Omental fat pad (tissue), 4 donors: ENCODE results near the gene ZNF697. TPM values are rescaled to one million over a fixed set of nuclear protein-coding genes. Genes with fewer than 3 reads are reported as not detected.
"Not testable (repeated sequence)": the region's sequence is repeated elsewhere in the genome, so short reads cannot be mapped to it uniquely, and the experiment has no call there.

Source experiments
- ATAC-seq: fragments of 150-250 bp; one replicate; pipeline ENCODE4 v1.9.1; 2016; ENCODE audit warnings: mild to moderate bottlenecking, moderate library complexity; ENCODE audit not compliant: low FRiP score
- DNase-seq: peaks from one replicate; pipeline ENCODE4 v3.0.0-alpha.2; 2019; ENCODE audit warnings: low spot score
- total RNA-seq, 4 donors: library from RNA; depleted of rRNA; stranded (reverse); fragments of >200 nt; gene quantifications; one replicate each; pipeline ENCODE4 v1.1.0, GENCODE V29; 2016
- TF ChIP-seq, protein P1 (sequence below), 3 donors: fragments of 450-650 bp; IDR thresholded peaks; one replicate each; pipeline ENCODE4 v1.5.1; 2016 to 2017; ENCODE audit warnings: antibody characterized with exemption in 3 of 3, mild to moderate bottlenecking in 3 of 3, moderate library complexity in 2 of 3

ZNF697 gene
- total RNA-seq = 10 to 100 TPM in 1 of 4 donors, 1 to 10 TPM in 3; 6.5 to 13.1 (median 8.8) TPM

DNA sequence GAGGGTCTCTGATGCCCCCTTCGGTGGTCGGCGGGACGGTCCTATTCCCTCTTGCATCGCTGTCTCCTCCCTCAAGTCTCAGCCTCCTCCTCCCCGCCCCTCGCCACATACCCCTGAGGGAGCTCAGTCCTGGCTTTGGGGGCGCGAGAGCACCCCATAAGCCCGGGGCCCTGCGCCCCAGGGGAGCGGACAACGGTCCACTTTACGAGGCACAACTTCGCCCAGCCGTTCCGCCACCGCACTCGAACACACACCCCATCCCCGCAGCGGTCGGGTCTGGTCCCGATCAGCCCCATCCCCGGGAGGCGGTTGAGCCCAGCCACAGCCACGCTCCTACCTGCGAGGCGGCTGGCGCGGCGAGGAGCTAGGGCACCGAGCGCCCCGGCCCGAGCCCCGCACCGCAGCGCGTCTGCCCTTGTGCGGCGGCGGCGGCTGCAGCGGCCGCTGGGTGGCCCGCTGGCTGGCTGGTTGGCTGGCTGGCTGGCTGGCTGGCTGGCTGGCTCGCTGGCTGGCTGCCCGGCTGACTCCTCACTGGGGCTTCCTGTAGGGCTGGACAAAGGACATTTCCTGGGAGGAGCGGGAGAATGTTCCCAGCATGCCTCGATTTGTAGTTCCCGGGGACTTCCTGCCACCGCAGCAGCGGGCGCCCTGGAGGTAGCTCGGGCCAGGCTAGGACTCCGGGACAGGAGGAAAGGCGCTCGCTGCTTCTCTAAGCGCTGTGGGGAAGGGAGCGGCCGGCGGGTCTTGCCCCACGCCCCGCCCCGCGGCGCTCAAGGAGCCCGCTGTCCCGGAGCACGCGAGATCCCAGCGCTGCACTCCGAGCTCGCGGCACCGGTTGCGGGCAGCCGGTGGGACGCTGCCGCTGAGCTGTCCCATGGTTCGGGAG, at the start of gene ZNF697:
ZNF697 (minus strand) TSS at position 533 of the 886 bp plus-strand sequence. CDS start 22,166 bp downstream, outside the sequence.
- peak; percentile 93 for ATAC-seq

DNA sequence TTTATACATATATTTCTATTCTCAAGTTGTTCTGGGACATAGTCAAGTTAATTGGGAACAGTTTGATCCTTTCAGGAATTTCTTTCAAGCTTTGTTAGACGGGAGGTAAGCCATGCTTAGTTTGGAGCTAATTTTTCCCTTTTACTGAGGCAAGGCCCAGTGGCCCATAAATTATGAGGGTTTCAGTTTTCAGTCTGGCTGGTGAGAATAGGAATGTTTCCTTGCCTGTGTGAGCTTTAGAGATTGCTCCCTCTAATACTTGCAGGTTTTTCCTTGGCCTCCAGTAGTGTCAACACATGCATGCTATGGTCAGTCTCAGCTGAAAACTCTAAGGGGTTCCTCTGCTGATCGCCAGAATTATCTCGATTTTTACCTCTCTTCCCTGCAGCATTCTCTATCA, 49.5 kb upstream of the ZNF697 start:
- DNase-seq = no peak
- ATAC-seq = no peak
- TF ChIP-seq, protein P1, sequence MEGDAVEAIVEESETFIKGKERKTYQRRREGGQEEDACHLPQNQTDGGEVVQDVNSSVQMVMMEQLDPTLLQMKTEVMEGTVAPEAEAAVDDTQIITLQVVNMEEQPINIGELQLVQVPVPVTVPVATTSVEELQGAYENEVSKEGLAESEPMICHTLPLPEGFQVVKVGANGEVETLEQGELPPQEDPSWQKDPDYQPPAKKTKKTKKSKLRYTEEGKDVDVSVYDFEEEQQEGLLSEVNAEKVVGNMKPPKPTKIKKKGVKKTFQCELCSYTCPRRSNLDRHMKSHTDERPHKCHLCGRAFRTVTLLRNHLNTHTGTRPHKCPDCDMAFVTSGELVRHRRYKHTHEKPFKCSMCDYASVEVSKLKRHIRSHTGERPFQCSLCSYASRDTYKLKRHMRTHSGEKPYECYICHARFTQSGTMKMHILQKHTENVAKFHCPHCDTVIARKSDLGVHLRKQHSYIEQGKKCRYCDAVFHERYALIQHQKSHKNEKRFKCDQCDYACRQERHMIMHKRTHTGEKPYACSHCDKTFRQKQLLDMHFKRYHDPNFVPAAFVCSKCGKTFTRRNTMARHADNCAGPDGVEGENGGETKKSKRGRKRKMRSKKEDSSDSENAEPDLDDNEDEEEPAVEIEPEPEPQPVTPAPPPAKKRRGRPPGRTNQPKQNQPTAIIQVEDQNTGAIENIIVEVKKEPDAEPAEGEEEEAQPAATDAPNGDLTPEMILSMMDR (IDR thresholded peaks at IDR 0.05) = no peak

More for the DNA sequence above, at the start of gene ZNF697:
- TF ChIP-seq, protein P1 (IDR thresholded peaks at IDR 0.05) = no peak
- peak; percentile 92 for DNase-seq

DNA sequence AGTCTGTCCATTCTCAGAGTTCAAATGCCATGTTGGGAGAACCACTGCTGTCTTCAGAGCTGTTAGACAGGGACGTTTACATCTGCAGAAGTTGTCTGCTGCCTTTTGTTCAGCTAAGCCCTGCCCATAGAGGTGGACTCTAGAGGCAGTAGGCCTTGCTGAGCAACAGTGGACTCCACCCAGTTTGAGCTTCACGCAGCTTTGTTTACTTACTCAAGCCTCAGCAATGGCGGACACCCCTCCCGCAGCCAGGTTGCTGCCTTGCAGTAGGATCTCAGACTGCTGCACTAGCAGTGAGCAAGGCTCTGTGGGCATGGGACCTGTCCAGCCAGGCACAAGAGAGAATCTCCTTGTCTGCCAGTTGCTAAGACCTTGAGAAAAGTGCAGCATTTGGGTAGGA, 48.8 kb upstream of the ZNF697 start:
- not testable (repeated sequence) for DNase-seq, ATAC-seq

DNA sequence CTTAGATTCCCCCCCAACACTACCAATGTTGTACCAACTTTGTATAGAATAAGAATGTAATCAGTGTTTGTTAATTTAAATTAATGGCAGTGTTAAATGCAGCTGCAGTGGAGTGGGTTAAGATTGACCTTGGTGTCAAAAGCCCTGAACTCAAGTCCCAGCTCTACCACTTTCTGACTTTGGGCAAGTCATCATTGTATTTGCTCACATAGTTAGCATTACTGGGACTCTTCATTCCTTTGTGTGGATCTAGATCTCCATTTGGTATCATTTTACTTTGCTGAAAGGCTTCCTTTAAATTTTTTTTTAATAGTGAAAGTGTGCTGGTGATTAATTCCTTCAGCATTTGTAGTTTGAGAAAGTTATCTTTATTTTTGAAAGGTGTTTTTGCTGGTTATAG, 41.4 kb upstream of the ZNF697 start:
- ATAC-seq = no peak
- no peak for DNase-seq
- TF ChIP-seq, protein P1 (IDR thresholded peaks at IDR 0.05) = no peak

DNA sequence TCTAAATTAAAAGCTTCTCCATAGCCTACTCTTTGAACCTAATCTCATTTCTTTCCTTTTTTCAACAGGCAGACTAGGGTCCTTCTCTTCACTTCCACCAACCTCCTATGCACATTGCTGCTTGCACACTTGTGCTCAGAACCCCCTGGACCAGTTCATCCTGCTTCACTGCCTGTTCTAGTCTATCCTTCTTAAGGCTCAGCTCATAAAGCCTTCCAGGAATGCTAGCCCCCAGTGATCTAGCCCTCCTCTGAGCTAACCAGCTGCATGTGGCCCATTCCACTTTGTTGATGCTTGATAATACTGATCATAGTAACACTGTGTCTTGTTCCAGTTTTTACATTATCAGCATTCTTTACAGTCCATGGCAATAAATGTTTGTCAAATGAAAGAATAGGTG, 40.7 kb upstream of the ZNF697 start:
- TF ChIP-seq, protein P1 (IDR thresholded peaks at IDR 0.05) = no peak
- DNase-seq = no peak
- ATAC-seq = no peak

DNA sequence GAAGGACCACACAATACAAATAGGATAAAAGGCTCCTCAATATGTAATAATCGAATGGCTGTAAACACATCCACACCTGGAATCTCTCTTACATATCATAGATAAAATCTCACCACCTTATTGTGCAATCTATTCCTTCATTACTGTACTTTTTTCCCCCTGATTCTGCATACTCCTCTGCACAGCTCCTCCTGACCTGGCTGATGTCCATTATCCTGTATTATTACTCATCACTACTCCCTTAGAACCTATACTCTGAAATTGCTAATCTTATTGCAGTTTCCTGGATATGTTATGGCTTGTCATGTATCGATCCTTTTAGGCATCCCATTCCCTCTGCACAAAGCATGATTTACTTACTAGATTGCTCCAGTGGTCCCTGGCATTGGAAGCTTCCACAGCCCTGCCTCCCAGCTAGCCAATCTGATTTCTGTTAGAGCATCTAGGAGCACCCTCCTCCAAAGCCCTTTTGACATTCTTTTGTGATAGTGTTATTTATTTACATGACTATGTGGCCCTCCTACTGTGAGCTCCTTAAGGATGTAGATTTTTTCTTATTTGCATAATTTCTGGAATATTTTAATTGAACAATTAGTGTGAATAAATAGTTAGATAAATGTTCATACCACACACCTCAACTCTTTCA, 39.5 kb upstream of the ZNF697 start:
- DNase-seq = no peak
- no peak for ATAC-seq
- TF ChIP-seq, protein P1 (IDR thresholded peaks at IDR 0.05) = no peak

DNA sequence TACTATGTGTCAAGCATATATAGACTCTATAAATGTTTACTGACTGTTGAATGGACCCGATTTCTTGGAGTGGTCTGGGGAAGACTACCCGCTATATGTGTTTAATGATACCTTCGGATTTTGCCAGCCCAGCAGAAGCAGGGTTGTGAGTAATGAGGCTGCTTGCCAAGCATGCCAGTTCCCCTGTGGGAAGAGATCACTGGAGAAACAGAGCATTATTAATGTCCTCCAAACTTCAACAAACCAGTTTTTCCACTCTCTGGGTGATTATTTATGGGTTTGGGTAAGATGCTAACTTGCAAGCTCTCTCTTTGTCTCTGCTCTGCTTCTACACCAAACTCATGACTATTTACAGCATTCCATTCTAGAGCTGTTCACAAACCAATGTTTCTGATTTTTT, 38.6 kb upstream of the ZNF697 start:
- TF ChIP-seq, protein P1 (IDR thresholded peaks at IDR 0.05) = no peak
- no peak for DNase-seq
- ATAC-seq = peak; percentile 32
